ENCODE measurements around the gene RAC3.

Gene RAC3

GRCh38 chr17:82076018-82076784 is 44.7 kb downstream of the RAC3 start:
- peak; percentile 58 for DNase-seq (ENCODE audit: low read depth)

GRCh38 chr17:82076785-82077591 is 45.5 kb downstream of the RAC3 start:
- DNase-seq (ENCODE audit: low read depth), result no peak

GRCh38 chr17:82077617-82078358 is 46.3 kb downstream of the RAC3 start:
- peak; percentile 21 for DNase-seq (ENCODE audit: low read depth)

- DNase-seq (ENCODE audit: low read depth), result no peak
These were observed 47.0 kb downstream of the RAC3 start for GRCh38 chr17:82078433-82078832.

GRCh38 chr17:82079001-82079677 is 47.7 kb downstream of the RAC3 start:
- no peak for DNase-seq (ENCODE audit: low read depth)

- DNase-seq (ENCODE audit: low read depth), result no peak
These were observed 48.7 kb downstream of the RAC3 start for GRCh38 chr17:82080048-82080788.

- no peak for DNase-seq (ENCODE audit: low read depth)
These were observed 49.4 kb downstream of the RAC3 start for GRCh38 chr17:82080789-82081464.

GRCh38 chr17:82081546-82081945 is 50.1 kb downstream of the RAC3 start:
- no peak for DNase-seq (ENCODE audit: low read depth)

GRCh38 chr17:82081966-82082365 is 50.5 kb downstream of the RAC3 start:
- no peak for DNase-seq (ENCODE audit: low read depth)

- no peak for DNase-seq (ENCODE audit: low read depth)
These were observed 51.0 kb downstream of the RAC3 start for GRCh38 chr17:82082456-82082855.

- DNase-seq (ENCODE audit: low read depth), result no peak
These were observed 51.5 kb downstream of the RAC3 start for GRCh38 chr17:82083009-82083408.

Data from amniotic epithelial cell (primary cell).